Astrocyte of the cerebellum (primary cell): Measurements from ENCODE around the gene FOXO6.

ENCODE experiments used
- DNase-seq: peaks from one replicate; pipeline ENCODE4 v3.0.0-alpha.2; 2011; ENCODE audit warnings: low read depth
- H3K4me3 ChIP-seq: 2 replicates; pipeline ENCODE4 v1.5.1; 2011; ENCODE audit warnings: mild to moderate bottlenecking, low read depth, low read length, moderate library complexity
- in situ Hi-C: cut with HindIII; loops from 2 replicates; pipeline ENCODE4 v1.10.0; 2017; ENCODE audit warnings: low sequenced_read_pairs
- TF ChIP-seq, protein P1 (sequence below): IDR thresholded peaks from 2 replicates; pipeline ENCODE4 v1.5.1; 2012; ENCODE audit warnings: low read length, low read depth, moderate library complexity, mild to moderate bottlenecking; ENCODE audit errors: missing control alignments

FOXO6 gene

DNA sequence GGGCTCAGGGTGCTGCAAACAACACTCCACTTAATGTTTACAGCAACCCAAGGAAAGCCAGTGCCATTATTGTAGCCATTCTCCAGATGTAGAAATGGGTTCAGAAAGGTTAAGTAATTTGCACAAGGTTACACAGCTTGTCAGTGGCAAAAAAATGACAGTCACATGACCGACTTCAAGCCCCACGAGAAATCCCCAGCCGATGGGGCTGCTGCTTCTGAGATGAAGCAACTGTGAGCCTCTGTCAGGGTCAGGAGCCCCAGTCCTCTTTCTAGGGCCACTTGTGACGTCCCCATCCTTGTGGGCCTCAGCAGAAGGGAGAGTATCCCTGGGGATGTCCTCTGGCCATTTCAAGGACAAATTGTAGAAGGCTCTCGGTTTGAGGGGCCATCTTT is 68.4 kb downstream of the FOXO6 start:
- TF ChIP-seq, protein P1, sequence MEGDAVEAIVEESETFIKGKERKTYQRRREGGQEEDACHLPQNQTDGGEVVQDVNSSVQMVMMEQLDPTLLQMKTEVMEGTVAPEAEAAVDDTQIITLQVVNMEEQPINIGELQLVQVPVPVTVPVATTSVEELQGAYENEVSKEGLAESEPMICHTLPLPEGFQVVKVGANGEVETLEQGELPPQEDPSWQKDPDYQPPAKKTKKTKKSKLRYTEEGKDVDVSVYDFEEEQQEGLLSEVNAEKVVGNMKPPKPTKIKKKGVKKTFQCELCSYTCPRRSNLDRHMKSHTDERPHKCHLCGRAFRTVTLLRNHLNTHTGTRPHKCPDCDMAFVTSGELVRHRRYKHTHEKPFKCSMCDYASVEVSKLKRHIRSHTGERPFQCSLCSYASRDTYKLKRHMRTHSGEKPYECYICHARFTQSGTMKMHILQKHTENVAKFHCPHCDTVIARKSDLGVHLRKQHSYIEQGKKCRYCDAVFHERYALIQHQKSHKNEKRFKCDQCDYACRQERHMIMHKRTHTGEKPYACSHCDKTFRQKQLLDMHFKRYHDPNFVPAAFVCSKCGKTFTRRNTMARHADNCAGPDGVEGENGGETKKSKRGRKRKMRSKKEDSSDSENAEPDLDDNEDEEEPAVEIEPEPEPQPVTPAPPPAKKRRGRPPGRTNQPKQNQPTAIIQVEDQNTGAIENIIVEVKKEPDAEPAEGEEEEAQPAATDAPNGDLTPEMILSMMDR: no peak
- in situ Hi-C loops: no loop called here
- no peak overlapping the region for H3K4me3 ChIP-seq
- DNase-seq: no peak

DNA sequence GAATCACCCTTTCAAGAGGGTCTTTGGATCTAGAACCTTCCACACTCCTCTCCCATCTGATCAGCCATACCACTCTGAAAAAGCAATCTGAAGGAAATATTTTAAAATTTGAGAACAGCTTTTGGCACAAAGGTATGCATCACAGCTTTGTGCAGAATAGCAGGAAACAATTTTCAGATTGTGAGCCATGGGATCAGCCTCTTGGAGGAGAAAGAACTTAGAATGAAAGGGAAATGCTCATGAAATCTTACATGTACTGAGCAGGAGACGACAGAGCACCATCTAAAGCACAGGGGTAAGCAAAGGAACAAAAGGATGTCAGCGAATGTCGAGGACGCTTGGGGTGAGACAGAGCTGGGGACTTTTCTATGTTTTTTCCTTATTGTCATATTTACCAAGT is 68.8 kb downstream of the FOXO6 start:
- TF ChIP-seq, protein P1: no peak
- in situ Hi-C loops: no loop called here
- H3K4me3 ChIP-seq: no peak overlapping the region
- DNase-seq: no peak

DNA sequence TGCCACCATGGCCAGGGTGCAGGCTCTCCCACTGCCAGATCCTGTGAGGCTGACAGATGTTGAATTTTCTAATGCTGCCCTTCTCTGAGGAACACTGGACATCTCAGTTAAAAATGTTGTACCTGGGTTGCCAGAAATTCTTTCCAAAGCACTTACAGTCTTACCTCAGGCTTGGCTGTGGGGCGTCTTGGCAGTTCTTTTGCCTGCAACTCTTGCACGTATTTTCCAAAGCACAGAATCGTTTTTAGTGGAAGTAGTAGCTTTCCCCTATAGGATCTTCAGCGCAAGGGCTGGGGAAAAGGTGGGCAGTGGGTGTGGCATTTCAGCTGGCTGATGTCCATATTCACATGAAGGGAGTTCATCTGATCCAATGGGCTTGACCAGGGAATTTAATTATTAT is 69.3 kb downstream of the FOXO6 start:
- H3K4me3 ChIP-seq: no peak overlapping the region
- in situ Hi-C loops: no loop called here
- TF ChIP-seq, protein P1: no peak

DNA sequence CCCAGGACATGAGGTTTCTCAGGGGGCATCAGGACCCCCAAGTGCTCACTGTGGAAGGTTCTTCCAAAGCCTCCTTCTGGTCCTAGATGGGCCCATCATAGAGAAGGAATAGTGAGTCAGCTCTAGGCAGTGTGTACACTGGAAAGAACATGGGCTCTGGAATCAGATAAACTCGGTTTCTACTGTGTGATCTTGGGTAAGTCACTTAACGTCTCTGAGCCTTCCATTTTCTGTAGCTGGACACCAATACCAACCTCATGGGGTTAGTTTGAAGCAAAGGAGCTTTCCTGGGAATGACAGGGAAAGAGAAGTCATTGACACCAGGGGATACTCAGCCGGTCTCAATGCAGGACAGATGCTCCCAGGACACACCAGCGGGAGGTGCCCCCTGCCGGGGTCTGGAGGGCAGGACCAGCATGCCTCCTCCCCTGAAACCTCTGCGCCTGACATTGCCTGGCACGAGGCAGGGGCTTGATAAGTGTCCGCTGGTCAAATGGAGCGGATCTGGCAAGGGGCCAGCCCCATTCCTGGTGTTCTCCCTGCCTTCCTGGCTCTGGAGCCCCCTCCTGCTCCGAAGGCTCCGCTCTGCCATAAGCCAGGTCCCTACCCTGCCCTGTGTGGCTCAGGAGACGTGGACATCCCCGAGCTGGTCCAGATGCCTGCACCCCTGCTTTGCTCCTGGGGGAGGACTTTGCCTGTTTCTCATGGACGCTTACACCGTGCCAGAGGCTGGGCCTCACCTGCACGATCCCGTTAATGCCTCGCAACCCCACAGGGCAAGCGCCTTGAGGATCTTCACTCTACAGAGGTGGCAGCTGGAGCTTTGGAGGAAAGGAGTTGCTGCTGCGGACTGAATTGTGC is 70.5 kb downstream of the FOXO6 start:
- in situ Hi-C loops: no loop called here
- TF ChIP-seq, protein P1: no peak
- H3K4me3 ChIP-seq: no peak overlapping the region
- DNase-seq: no peak

More for the DNA sequence above, 69.3 kb downstream of the FOXO6 start:
- no peak for DNase-seq
